Hepatocyte (in vitro differentiated cells): ENCODE results near the gene F2RL3.

ENCODE experiments used
- CTCF ChIP-seq: fragments of 200-600 bp; sonication (generic); IDR thresholded peaks from 2 replicates; pipeline ENCODE4 v1.5.1; 2016; ENCODE audit warnings: antibody characterized with exemption, mild to moderate bottlenecking; ENCODE audit not compliant: poor library complexity
- EZH2 ChIP-seq: fragments of 200-600 bp; sonication (generic); IDR thresholded peaks from 2 replicates; pipeline ENCODE4 v1.6.1; 2016; ENCODE audit warnings: antibody characterized with exemption, mild to moderate bottlenecking, borderline replicate concordance

GRCh38 chr19:16904599-16904998 lies 15.8 kb downstream of the F2RL3 start:
- no peak for TF ChIP-seq CTCF
- no peak for TF ChIP-seq EZH2
